Glutamatergic neuron (in vitro differentiated cells): ENCODE results near the gene GDI1. TPM values are rescaled to one million over a fixed set of nuclear protein-coding genes. Genes with fewer than 3 reads are reported as not detected.

Experiments used
- DNase-seq: peaks from one replicate; pipeline ENCODE4 v3.0.0; 2022
- H3K27ac Mint-ChIP-seq: one replicate; pipeline ENCODE4 v1.8.0; 2020; ENCODE audit warnings: mild to moderate bottlenecking, mixed read lengths, inconsistent platforms; ENCODE audit not compliant: unreplicated experiment
- H3K27me3 Mint-ChIP-seq: one replicate; pipeline ENCODE4 v1.8.0; 2020; ENCODE audit warnings: mild to moderate bottlenecking, moderate library complexity, mixed read lengths, inconsistent platforms; ENCODE audit not compliant: unreplicated experiment
- H3K36me3 Mint-ChIP-seq: one replicate; pipeline ENCODE4 v1.8.0; 2020; ENCODE audit warnings: mild to moderate bottlenecking, mixed read lengths, inconsistent platforms; ENCODE audit not compliant: unreplicated experiment
- H3K4me1 Mint-ChIP-seq: one replicate; pipeline ENCODE4 v1.8.0; 2020; ENCODE audit warnings: mild to moderate bottlenecking, low read depth, mixed read lengths, inconsistent platforms; ENCODE audit not compliant: unreplicated experiment
- H3K4me3 Mint-ChIP-seq: one replicate; pipeline ENCODE4 v1.8.0; 2020; ENCODE audit warnings: mild to moderate bottlenecking, mixed read lengths, inconsistent platforms; ENCODE audit not compliant: unreplicated experiment
- H3K9me3 Mint-ChIP-seq: one replicate; pipeline ENCODE4 v1.8.0; 2020; ENCODE audit warnings: mild to moderate bottlenecking, moderate library complexity, mixed read lengths, inconsistent platforms; ENCODE audit not compliant: unreplicated experiment
- microRNA-seq: library from miRNA; unstranded; fragments of <30 nt; microRNA quantifications from one replicate; pipeline ENCODE4, GENCODE V29; 2020; ENCODE audit not compliant: unreplicated experiment
- total RNA-seq: library from RNA; stranded (reverse); fragmentation: NEBNext Ultra II Directional; extraction: Animal tissue kit (Norgen Biotek cat#: 25700); gene quantifications from one replicate; pipeline ENCODE4 v1.2.1, GENCODE V29; 2021; ENCODE audit not compliant: unreplicated experiment
- TF ChIP-seq, protein P1 (sequence below): fragments of 200-600 bp; sonication (generic); IDR thresholded peaks from one replicate; pipeline ENCODE4 v1.5.0; 2021; ENCODE audit not compliant: partially characterized antibody, unreplicated experiment

GDI1 gene
- total RNA-seq, 1 donor from 2014 or later = 730 TPM

DNA sequence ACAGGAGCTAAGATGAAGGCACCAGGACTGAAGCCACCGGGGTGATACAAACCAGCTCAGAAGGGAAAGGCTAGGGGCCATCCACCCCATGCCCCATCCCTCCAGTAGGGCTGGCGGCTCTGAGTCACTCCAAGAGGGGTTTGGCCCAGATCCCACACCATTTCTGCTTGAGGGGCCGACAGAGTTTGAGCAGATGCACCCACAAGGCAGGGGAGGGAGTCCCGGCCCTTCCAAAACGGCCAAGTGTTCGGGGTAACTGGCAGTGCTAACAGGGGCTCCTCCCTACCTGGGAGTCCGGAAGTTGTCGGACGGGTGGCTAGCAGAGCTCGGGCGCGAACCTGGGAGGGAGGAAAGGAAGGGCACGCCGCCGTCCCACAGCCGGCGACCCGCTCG, 53.1 kb downstream of the GDI1 start:
- Mint-ChIP-seq H3K27me3 (no peaks in the 10 kb centered on the region), H3K27ac (peak overlapping the region; percentile 55), H3K4me3 (peak overlapping the region; percentile 85), H3K4me1 (no peaks in the 10 kb centered on the region), H3K36me3 (no peaks in the 10 kb centered on the region), H3K9me3 (peaks cover 4% of the 10 kb centered on the region)
- no peak for DNase-seq
- TF ChIP-seq, protein P1, sequence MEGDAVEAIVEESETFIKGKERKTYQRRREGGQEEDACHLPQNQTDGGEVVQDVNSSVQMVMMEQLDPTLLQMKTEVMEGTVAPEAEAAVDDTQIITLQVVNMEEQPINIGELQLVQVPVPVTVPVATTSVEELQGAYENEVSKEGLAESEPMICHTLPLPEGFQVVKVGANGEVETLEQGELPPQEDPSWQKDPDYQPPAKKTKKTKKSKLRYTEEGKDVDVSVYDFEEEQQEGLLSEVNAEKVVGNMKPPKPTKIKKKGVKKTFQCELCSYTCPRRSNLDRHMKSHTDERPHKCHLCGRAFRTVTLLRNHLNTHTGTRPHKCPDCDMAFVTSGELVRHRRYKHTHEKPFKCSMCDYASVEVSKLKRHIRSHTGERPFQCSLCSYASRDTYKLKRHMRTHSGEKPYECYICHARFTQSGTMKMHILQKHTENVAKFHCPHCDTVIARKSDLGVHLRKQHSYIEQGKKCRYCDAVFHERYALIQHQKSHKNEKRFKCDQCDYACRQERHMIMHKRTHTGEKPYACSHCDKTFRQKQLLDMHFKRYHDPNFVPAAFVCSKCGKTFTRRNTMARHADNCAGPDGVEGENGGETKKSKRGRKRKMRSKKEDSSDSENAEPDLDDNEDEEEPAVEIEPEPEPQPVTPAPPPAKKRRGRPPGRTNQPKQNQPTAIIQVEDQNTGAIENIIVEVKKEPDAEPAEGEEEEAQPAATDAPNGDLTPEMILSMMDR = no peak

DNA sequence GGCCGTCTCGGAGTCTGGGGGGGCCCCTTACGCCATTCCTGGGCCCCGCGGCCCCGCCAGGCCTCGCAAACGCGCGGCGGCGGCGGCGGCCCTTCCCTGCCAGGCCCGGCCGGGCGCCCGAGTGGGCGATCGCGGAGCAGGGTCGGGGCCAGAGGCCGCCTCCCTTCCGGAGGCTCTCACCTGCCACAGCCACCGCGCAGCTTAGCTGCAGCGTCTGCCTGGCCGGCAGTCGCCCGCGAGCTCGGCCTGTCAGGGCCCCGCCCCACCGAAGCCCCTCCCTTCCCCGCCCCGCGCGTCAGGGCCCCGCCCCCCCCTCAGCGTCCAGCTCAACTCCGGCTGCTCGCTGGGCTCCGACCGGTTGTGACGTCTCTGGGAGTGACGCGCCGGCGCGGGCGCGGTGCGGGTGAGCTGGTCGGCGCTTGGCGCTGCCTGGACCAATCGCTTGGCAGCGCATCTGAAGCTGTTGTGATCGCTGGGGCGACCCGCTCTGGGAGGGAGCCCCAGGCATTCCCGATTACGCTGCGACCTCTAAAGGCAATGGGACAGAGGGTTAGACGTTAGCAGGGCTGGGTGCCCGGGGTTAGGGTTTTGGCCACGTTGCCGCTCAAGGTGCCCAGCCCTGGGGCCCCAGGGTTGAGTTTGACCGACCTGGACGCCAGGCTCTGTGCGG, 53.6 kb downstream of the GDI1 start, which contains the start of gene SLC10A3:
TSS of gene SLC10A3 (minus strand) at position 216 of the 670 bp plus-strand sequence. CDS start 1,689 bp downstream, outside the sequence.
- H3K9me3 Mint-ChIP-seq = peaks cover 4% of the 10 kb centered on the region

More for the DNA sequence above, 53.6 kb downstream of the GDI1 start, which contains the start of gene SLC10A3:
- TF ChIP-seq, protein P1 = no peak
- H3K4me1 Mint-ChIP-seq = no peaks in the 10 kb centered on the region
- H3K4me3 Mint-ChIP-seq = peak within 1 kb of the TSS; percentile 85
- H3K27ac Mint-ChIP-seq = peak within 1 kb of the TSS; percentile 88
- no peaks in the 10 kb centered on the region for H3K36me3 Mint-ChIP-seq
- peak; percentile 90 for DNase-seq
- no peaks in the 10 kb centered on the region for H3K27me3 Mint-ChIP-seq

Small RNA genes lying within 50 kb of the gene (microRNA-seq; reads per million reads assigned to microRNA genes)
- 35.8 reads per million, percentile 65 among the genes with 10 or more reads in this experiment for gene MIR6858

Other genes starting within 250 kb of the GDI1 start
- not detected for gene OPN1MW2, start 217.4 kb upstream of the GDI1 start, total RNA-seq
- gene OPN1MW3, start 179.6 kb upstream of the GDI1 start, total RNA-seq = not detected
- not detected for gene TEX28, start 142.0 kb upstream of the GDI1 start, total RNA-seq
- gene TKTL1, start 141.4 kb upstream of the GDI1 start, total RNA-seq = not detected
- 499 TPM for gene FLNA, start 62.5 kb upstream of the GDI1 start, total RNA-seq
- gene EMD, start 57.9 kb upstream of the GDI1 start, total RNA-seq = 56.8 TPM
- gene RPL10, start 38.8 kb upstream of the GDI1 start, total RNA-seq = 1,779 TPM
- gene DNASE1L1, start 27.9 kb upstream of the GDI1 start, total RNA-seq = 15.8 TPM
- gene TAFAZZIN, start 25.6 kb upstream of the GDI1 start, total RNA-seq = 40.9 TPM
- 133 TPM for gene ATP6AP1, start 8.5 kb upstream of the GDI1 start, total RNA-seq
- 125 TPM for gene FAM50A, start 7.0 kb downstream of the GDI1 start, total RNA-seq
- 458 TPM for gene PLXNA3, start 21.1 kb downstream of the GDI1 start, total RNA-seq
- 8.8 TPM for gene LAGE3, start 42.1 kb downstream of the GDI1 start, total RNA-seq
- gene UBL4A, start 49.5 kb downstream of the GDI1 start, total RNA-seq = 28.4 TPM
- gene SLC10A3, start 53.5 kb downstream of the GDI1 start, total RNA-seq = 6.1 TPM
- 32.0 TPM for gene FAM3A, start 79.1 kb downstream of the GDI1 start, total RNA-seq
- gene G6PD, start 109.7 kb downstream of the GDI1 start, total RNA-seq = 122 TPM
- gene IKBKG, start 110.5 kb downstream of the GDI1 start, total RNA-seq = 27.6 TPM
- not detected for gene CTAG1A, start 148.0 kb downstream of the GDI1 start, total RNA-seq
- not detected for gene CTAG1B, start 182.1 kb downstream of the GDI1 start, total RNA-seq
- gene CTAG2, start 216.4 kb downstream of the GDI1 start, total RNA-seq = not detected